GM18502 (cell line): ENCODE results near the gene XYLT2.
"Not testable (repeated sequence)": the region's sequence is repeated elsewhere in the genome, so short reads cannot be mapped to it uniquely, and the experiment has no call there.

Experiments used
- ATAC-seq: cut with Tn5 transposase; IDR thresholded peaks from one replicate; pipeline ENCODE4 v1.9.1; 2021; ENCODE audit warnings: mild to moderate bottlenecking; ENCODE audit not compliant: unreplicated experiment, poor library complexity

The XYLT2 gene

DNA sequence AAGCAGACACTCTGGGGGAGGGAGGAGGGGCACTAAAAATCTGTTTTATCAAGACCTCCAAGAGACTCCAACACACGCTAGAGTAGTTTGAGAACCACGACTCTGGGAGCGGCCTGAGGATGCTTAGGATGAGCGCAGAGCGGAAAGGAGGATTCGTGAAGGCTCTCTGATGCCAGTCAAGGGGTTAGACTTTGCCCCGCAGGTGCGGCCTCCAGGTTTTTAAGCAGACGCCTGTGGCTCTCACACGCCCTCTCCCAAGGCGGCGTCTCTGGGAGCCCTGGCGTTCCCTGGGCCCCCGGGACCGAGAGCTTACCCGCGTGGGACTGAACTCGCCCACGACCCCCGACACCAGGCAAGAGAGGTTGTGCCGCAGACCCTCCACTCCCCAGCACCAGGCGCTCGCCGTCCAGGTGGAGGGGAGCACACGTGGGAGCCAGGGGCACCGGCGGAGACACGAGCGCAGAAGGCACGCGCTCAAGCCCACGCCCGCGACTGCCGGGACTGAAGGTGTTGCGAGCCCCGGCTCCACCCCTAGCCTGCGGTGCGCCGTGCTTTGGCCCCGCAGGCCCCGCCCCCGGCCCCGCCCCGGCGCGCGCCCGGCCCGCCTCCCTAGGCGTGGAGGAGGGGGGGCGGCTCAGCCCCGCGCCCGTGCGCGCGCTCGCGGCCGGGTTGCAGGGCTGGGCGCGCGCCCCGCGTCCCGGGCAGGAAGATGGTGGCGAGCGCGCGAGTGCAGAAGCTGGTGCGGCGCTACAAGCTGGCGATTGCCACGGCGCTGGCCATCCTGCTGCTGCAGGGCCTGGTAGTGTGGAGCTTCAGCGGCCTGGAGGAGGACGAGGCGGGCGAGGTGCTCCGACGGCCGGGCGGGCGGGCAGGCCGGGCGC, at the start of gene XYLT2:
TSS of gene XYLT2 (plus strand) at position 695 of the 881 bp plus-strand sequence. CDS start at position 710, 15 bp downstream.
- ATAC-seq = peak; percentile 75

- no peak for ATAC-seq
Observed at GRCh38 chr17:50297407-50297865, 48.5 kb upstream of the XYLT2 start.

DNA sequence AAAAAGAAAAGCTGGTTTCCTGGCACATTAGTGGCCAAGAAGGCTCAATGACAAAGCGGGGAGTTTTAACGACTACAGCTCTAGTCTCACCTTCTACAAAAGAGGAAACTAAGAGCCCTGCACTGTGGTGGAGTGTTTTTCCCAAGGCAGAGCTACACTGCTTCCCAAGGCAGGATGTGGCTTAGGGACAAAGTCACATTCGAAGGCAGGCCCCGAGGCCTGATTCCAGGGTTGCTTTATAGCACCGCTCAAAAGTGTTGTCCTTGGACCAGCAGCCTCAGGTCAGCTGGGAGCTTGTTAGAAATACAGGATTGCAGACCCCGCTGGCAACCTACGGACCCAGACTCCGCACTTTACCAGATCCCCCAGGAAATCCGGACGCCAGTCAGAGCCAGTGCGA, 47.9 kb upstream of the XYLT2 start:
- ATAC-seq = no peak

- ATAC-seq = no peak
Observed at GRCh38 chr17:50299776-50300175, 46.1 kb upstream of the XYLT2 start.

GRCh38 chr17:50300824-50301223, 45.1 kb upstream of the XYLT2 start:
- not testable (repeated sequence) for ATAC-seq

DNA sequence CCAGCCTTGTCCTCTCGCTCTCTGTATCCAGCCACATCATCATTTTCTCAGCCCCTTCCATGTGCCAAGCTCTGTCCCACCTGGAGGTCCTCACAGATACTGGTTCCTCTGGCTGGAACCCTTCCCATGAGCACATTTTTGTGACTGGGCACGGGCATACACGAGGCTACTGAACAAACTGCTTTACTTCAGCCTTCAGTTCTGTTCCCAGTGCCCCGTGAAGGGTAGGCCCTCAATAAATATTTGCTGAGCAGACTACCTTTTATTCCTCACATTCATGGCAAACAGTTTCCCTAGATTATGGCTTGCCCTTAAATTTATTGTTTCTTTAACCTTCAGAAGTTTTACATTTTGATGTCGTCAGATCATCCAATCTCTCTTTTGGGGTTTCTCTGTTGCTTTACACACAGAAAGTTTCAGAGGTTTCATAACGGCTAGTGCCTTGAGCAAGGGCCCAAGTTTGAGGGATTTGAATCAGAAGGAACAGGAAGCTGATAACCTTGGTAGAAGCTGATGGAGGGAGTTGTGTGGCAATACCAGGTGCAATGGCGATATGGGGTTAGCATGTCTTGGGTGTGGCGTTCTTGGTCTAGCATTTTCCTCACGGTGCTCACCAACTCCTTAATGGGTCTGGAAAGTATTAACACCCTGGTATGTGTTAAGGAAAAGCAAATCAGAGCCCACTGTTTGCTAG, 43.9 kb upstream of the XYLT2 start:
- ATAC-seq = no peak

- ATAC-seq = no peak
Observed at GRCh38 chr17:50303051-50303450, 42.9 kb upstream of the XYLT2 start.

DNA sequence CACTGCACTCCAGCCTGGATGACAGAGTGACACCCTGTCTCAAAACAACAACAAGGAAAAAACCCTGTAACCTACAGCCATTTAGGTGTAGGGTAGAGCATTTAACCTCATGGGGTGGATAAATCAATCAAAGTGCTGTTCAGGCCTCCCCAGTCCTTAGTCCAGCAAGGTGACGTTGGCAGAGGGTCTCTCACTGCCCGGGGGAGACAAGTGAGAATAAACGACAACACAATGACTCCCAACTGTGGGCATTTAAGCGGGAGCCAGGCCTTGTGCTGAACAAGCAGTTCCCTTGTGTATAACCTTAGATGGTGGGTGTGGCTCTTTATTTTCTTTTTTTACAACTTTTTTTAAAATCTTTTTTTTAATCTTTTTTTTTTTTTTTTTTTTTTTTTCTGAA, 42.3 kb upstream of the XYLT2 start:
- no peak for ATAC-seq

DNA sequence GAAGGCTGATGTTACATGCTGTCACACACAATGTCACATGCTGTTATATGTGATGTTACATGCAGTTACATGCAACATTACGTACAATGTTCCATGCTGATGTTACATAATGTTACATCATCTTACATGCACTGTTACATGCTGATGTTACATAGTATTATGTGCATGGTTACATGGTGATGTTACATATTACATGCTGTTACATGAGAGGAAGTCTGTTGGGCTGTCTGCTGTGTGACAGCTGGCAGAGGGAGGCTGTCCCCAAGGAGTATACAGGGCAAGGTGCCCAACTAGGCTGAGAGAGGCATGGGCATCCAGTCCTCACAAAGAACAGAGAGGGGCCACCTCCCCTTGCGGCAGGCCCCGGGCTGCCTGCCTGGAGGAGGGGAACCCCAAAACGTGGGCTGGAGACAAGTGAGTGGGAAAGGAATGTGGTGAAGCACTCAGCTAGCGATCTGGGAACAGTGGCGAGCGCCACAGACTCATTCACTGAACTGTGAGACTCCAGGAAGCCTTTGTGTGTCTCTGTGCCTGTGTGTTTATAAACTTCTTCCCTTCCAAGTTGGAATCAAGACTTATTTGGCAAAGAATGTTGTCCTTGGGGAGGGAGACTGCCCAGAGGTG, 41.0 kb upstream of the XYLT2 start:
- no peak for ATAC-seq

- no peak for ATAC-seq
Observed at GRCh38 chr17:50307654-50308053, 38.3 kb upstream of the XYLT2 start.

DNA sequence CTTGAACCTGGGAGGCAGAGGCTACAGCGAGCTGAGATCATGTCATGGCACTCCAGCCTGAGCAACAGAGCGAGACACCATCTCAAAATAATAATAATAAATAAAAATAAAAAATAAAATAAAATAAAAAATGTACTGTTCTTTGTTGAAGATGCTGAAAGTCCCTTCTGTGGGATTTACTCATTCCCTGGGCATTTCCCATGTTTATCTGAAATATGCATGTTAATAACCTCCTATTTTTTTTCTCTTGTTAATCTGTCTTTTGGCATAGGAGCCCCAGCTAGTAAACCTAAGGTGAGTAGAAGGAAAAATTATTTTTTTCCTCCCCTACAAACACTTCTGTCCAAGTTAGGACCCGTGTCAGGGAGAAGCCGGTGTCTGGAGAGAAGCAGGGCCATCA, 37.3 kb upstream of the XYLT2 start:
- ATAC-seq = no peak

- ATAC-seq = no peak
Observed at GRCh38 chr17:50310455-50311111, 35.3 kb upstream of the XYLT2 start.

- ATAC-seq = no peak
Observed at GRCh38 chr17:50311112-50311460, 34.8 kb upstream of the XYLT2 start.

DNA sequence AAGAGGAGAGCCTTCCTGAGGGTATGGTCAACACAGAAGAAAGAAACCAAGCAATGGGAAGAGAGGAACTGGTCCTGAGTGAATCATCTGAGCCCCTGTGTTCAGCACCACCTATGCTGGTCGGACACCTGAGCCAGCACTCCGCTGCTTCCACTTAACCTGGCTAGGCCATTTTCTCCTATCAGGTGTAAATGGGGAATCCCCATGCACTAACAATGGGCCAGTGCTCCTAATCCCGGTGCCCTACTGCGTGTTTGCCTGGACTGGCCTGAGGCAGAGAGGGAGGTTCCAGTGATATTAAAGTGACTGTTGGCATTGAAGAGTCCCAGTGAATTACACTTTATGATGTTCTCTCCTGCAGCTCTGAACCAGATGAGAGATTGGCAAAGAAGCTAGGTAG, 34.4 kb upstream of the XYLT2 start:
- no peak for ATAC-seq

DNA sequence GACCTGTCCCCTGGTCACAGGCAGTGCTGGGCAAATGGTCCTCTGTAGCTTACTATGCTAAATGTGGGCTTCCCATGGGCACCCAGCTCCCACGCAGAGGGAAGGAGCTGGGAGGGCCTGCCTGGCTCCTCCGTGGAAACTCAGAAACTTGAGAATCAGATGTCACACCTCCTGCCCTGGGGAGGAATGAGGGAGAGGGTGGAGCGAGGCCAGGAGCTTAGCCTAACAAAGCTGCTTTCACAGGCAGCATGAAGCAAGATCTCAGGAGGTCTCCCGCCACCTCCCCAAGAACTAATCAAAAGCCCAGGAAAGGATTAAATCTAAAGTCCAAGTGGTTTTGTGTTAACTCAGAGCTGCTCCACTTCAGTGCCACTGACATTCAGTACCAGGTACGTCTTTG, 33.6 kb upstream of the XYLT2 start:
- ATAC-seq = no peak

- ATAC-seq = no peak
Observed at GRCh38 chr17:50314456-50315011, 31.4 kb upstream of the XYLT2 start.

- ATAC-seq = no peak
Observed at GRCh38 chr17:50316016-50316587, 29.8 kb upstream of the XYLT2 start.

DNA sequence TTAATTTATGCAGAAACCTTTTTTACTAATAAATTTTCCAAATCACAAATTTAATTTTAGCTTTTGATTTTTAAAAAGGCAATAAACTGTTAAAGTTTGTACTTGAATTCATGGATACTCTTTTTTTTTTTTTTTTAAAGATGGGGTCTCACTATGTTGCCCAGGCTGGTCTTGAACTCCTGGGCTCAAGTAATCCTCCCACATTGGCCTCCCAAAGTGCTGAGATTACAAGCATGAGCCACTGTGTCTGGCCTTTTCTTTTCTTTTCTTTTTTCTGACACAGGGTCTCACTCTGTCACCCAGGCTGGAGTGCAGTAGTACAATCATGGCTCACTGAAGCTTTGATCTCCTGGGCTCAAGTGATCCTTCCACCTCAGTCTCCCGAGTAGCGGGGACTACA, 29.3 kb upstream of the XYLT2 start:
- ATAC-seq = not testable (repeated sequence)

GRCh38 chr17:50317121-50317520, 28.8 kb upstream of the XYLT2 start:
- no peak for ATAC-seq
